ENCODE data around the gene ZNF778. TPM values are rescaled to one million over a fixed set of nuclear protein-coding genes. Genes with fewer than 3 reads are reported as not detected.
"Not testable (repeated sequence)": the region's sequence is repeated elsewhere in the genome, so short reads cannot be mapped to it uniquely, and the experiment has no call there.

The ZNF778 gene
- polyA plus RNA-seq, 1 donor, result 4.3 TPM

- H3K4me3 ChIP-seq (ENCODE audit: low read length), result peak overlapping the region; percentile 27
- H3K4me1 ChIP-seq (ENCODE audit: control insufficient read depth, insufficient read depth, low read length), result peaks cover 5% of the 10 kb centered on the region
- peak; percentile 65 to 80 for DNase-seq
- H3K36me3 ChIP-seq (ENCODE audit: control insufficient read depth, insufficient read depth, low read length), result no peaks in the 10 kb centered on the region
- H3K27me3 ChIP-seq (ENCODE audit: control insufficient read depth, insufficient read depth, low read length), result peaks cover 2% of the 10 kb centered on the region
- H3K27ac ChIP-seq (ENCODE audit: low read length), result no peak overlapping the region
- peaks cover 10% of the 10 kb centered on the region for H3K9me3 ChIP-seq (ENCODE audit: control insufficient read depth, low read depth, low read length)
- 20% methylated on average over 1 of the region's 78 CpGs for WGBS (ENCODE audit: insufficient coverage, low lambda C conversion rate)
These were observed 29.6 kb downstream of the ZNF778 start for GRCh38 chr16:89246903-89247733.

DNA sequence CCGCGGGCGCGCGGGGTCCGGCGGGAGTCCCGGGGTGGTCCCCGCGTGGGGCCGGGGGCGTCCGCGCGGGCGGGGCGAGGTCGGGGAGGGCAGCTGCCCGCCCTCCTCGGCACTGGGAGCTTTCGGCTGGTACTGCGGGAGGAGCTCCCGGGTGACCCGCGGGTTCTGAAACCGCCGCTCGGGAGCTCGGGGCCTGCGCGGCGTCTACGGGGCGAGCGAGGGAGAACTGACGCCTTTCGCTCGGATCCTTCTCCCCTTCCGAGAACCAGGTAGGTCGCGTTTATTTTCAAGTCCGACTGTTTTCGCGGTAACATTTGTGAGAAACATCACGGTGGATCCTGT lies 30.2 kb downstream of the ZNF778 start:
- H3K27me3 ChIP-seq (ENCODE audit: control insufficient read depth, insufficient read depth, low read length); H3K27ac ChIP-seq (ENCODE audit: low read length); DNase-seq; H3K9me3 ChIP-seq (ENCODE audit: control insufficient read depth, low read depth, low read length); H3K36me3 ChIP-seq (ENCODE audit: control insufficient read depth, insufficient read depth, low read length); H3K4me1 ChIP-seq (ENCODE audit: control insufficient read depth, insufficient read depth, low read length): not testable (repeated sequence)
- no CpG with 5 or more reads among the region's 45 CpGs for WGBS (ENCODE audit: insufficient coverage, low lambda C conversion rate)
- H3K4me3 ChIP-seq (ENCODE audit: low read length), result peak overlapping the region; percentile 33

DNA sequence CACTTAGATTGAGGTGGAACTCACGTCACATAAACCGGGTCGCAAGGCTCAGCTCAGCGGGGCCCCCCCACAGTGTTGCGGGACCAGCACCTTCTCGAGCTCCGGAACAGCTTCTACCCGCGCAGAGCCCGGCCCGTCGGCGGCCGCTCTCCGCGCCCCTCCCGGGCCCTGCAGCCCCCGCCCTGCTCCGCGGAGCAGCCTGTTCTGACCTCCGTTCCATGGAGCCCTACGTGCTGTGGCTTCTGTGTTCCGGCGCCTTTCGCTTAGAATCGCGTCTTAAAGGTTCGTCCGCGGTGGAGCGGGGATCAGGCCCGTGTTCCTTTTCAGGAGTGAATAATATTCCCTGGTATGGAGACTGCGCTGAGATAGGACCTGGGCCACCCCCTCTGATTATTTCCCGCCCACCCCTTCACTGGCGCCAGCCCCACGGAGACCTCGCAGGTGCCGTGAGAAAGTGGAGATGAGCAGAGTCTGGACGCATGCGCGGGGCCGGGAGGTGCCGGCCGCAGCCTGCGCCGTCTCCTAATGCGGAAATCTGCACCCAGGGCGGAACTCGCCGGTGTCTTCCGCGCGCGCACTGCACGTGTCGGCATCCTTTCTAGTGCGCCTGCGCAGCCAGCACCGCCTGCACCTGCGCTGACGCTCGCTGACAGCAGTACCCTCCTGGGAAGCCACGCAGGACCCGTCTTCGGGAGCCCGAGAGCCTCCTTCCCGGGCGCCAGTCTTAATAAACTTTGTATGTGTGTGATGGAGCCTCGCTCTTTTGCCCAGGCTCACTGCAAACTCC lies 30.9 kb downstream of the ZNF778 start:
- WGBS (ENCODE audit: insufficient coverage, low lambda C conversion rate), result no CpG with 5 or more reads among the region's 69 CpGs
- H3K36me3 ChIP-seq (ENCODE audit: control insufficient read depth, insufficient read depth, low read length), result no peaks in the 10 kb centered on the region
- H3K4me1 ChIP-seq (ENCODE audit: control insufficient read depth, insufficient read depth, low read length), result peaks cover 5% of the 10 kb centered on the region
- no peak overlapping the region for H3K27ac ChIP-seq (ENCODE audit: low read length)
- peaks cover 10% of the 10 kb centered on the region for H3K9me3 ChIP-seq (ENCODE audit: control insufficient read depth, low read depth, low read length)
- DNase-seq, result no peak
- H3K4me3 ChIP-seq (ENCODE audit: low read length), result peak overlapping the region; percentile 33
- H3K27me3 ChIP-seq (ENCODE audit: control insufficient read depth, insufficient read depth, low read length), result peaks cover 2% of the 10 kb centered on the region

GRCh38 chr16:89253548-89254287 lies 36.2 kb downstream of the ZNF778 start:
- H3K9me3 ChIP-seq (ENCODE audit: control insufficient read depth, low read depth, low read length), result peaks cover 11% of the 10 kb centered on the region
- peaks cover 15% of the 10 kb centered on the region for H3K27me3 ChIP-seq (ENCODE audit: control insufficient read depth, insufficient read depth, low read length)
- DNase-seq, result no peak
- no peak overlapping the region for H3K27ac ChIP-seq (ENCODE audit: low read length)
- H3K36me3 ChIP-seq (ENCODE audit: control insufficient read depth, insufficient read depth, low read length), result no peaks in the 10 kb centered on the region
- no peaks in the 10 kb centered on the region for H3K4me1 ChIP-seq (ENCODE audit: control insufficient read depth, insufficient read depth, low read length)
- WGBS (ENCODE audit: insufficient coverage, low lambda C conversion rate), result no CpG with 5 or more reads among the region's 10 CpGs
- no peak overlapping the region for H3K4me3 ChIP-seq (ENCODE audit: low read length)

DNA sequence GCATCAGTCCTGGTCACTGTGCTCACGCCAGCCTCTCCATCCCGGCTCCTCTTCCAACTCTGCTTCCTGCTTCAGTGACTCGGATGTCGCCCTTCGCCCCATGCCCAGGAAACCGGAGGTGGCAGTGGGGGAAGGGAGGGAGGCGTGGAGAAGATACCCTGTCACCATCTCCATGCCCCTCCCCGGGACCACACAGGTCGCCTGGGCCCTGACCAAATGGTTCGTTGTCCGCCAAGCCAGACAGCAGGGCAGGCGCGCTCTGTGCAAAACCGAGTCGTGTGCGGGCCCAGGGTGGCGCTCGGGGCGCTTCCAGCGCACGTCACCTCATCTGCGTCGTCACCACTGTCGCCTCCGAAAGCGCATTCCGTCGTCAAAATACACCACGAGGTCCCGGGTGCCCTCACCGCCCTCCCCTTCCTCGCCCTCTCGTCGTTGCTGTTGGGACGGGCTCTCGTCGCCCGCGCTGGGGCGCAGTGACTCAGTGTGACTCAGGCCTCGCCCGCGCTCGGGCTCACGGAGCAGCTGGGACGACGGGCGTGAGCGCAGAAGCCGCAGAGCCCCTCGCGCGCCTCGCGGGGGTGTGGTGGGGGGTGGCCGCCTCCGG lies 39.2 kb downstream of the ZNF778 start:
- H3K4me3 ChIP-seq (ENCODE audit: low read length), result peak overlapping the region; percentile 37
- peaks cover 15% of the 10 kb centered on the region for H3K27me3 ChIP-seq (ENCODE audit: control insufficient read depth, insufficient read depth, low read length)
- DNase-seq, result peak; percentile 55 to 75
- H3K27ac ChIP-seq (ENCODE audit: low read length), result no peak overlapping the region
- no peaks in the 10 kb centered on the region for H3K4me1 ChIP-seq (ENCODE audit: control insufficient read depth, insufficient read depth, low read length)
- WGBS (ENCODE audit: insufficient coverage, low lambda C conversion rate), result no CpG with 5 or more reads among the region's 57 CpGs
- H3K36me3 ChIP-seq (ENCODE audit: control insufficient read depth, insufficient read depth, low read length), result no peaks in the 10 kb centered on the region
- H3K9me3 ChIP-seq (ENCODE audit: control insufficient read depth, low read depth, low read length), result peaks cover 8% of the 10 kb centered on the region

GRCh38 chr16:89257281-89257731 lies 39.8 kb downstream of the ZNF778 start:
- peaks cover 14% of the 10 kb centered on the region for H3K9me3 ChIP-seq (ENCODE audit: control insufficient read depth, low read depth, low read length)
- peak overlapping the region; percentile 25 for H3K4me3 ChIP-seq (ENCODE audit: low read length)
- no peak for DNase-seq
- WGBS (ENCODE audit: insufficient coverage, low lambda C conversion rate), result no CpG with 5 or more reads among the region's 44 CpGs
- no peak overlapping the region for H3K27ac ChIP-seq (ENCODE audit: low read length)
- H3K36me3 ChIP-seq (ENCODE audit: control insufficient read depth, insufficient read depth, low read length), result no peaks in the 10 kb centered on the region
- no peaks in the 10 kb centered on the region for H3K4me1 ChIP-seq (ENCODE audit: control insufficient read depth, insufficient read depth, low read length)
- peaks cover 15% of the 10 kb centered on the region for H3K27me3 ChIP-seq (ENCODE audit: control insufficient read depth, insufficient read depth, low read length)

DNA sequence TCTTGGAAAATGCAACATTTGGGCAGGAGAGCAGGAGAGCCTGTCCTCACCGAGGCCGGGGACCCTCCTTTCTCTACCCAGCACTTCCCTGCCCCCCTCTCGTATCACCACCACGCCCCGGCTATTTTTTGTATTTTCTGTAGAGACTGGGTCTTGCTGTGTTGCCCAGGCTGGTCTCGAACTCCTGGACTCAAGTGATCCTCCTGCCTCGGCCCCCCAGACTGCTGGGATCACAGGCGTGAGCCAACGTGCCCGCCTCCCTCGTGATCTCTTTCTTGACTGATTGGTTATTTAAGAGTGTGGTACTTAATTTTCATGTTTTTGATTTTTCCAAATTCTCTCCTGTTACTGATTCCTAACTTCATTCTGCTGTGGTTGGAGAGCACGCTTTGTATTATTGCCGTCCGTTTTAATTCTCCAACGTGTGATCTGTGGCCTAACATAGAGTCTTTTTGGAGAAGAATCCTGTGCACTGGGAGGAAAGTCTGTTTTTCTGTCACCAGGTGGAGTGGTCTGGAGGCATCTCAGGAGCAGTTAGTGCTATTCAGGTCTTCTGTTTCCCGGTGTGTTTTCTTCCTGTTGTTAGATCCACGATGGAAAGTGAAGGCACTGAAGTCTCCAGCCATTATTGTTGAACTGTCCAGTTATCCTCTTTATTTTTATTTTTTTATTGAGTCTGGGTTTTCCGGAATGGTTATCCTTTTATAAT lies 40.4 kb downstream of the ZNF778 start:
- no peak overlapping the region for H3K27ac ChIP-seq (ENCODE audit: low read length)
- H3K36me3 ChIP-seq (ENCODE audit: control insufficient read depth, insufficient read depth, low read length), result no peaks in the 10 kb centered on the region
- WGBS (ENCODE audit: insufficient coverage, low lambda C conversion rate), result 70% methylated on average over 2 of the region's 18 CpGs
- no peaks in the 10 kb centered on the region for H3K4me1 ChIP-seq (ENCODE audit: control insufficient read depth, insufficient read depth, low read length)
- peaks cover 20% of the 10 kb centered on the region for H3K9me3 ChIP-seq (ENCODE audit: control insufficient read depth, low read depth, low read length)
- DNase-seq, result no peak
- no peak overlapping the region for H3K4me3 ChIP-seq (ENCODE audit: low read length)
- H3K27me3 ChIP-seq (ENCODE audit: control insufficient read depth, insufficient read depth, low read length), result peaks cover 15% of the 10 kb centered on the region

DNA sequence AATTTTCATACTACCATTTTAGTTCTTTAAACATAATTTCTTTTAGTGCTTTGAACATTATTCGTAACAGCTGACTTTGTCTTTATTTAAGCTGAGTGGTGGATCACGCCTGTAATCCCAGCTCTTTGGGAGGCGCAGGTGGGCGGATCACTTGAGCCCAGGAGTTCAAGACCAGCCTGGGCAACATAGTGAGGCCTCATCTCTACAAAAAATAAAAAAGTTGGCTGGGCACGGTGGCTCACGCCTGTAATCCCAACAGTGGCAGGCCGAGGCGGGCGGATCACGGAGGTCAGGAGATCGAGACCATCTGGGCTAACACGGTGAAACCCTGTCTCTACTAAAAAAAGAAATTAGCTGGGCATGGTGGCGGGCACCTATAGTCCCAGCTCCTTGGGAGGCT lies 42.4 kb downstream of the ZNF778 start:
- not testable (repeated sequence) for H3K36me3 ChIP-seq (ENCODE audit: control insufficient read depth, insufficient read depth, low read length); H3K4me1 ChIP-seq (ENCODE audit: control insufficient read depth, insufficient read depth, low read length); DNase-seq; H3K27ac ChIP-seq (ENCODE audit: low read length); H3K4me3 ChIP-seq (ENCODE audit: low read length)
- Histone ChIP-seq H3K27me3 (ENCODE audit: control insufficient read depth, insufficient read depth, low read length) (peaks cover 15% of the 10 kb centered on the region), H3K9me3 (ENCODE audit: control insufficient read depth, low read depth, low read length) (peaks cover 23% of the 10 kb centered on the region)
- 100% methylated on average over 1 of the region's 13 CpGs for WGBS (ENCODE audit: insufficient coverage, low lambda C conversion rate)

- peaks cover 10% of the 10 kb centered on the region for H3K27me3 ChIP-seq (ENCODE audit: control insufficient read depth, insufficient read depth, low read length)
- H3K4me1 ChIP-seq (ENCODE audit: control insufficient read depth, insufficient read depth, low read length), result no peaks in the 10 kb centered on the region
- peak in 1 of 2 donors; percentile 39 for DNase-seq
- H3K9me3 ChIP-seq (ENCODE audit: control insufficient read depth, low read depth, low read length), result peaks cover 16% of the 10 kb centered on the region
- no CpG with 5 or more reads among the region's 30 CpGs for WGBS (ENCODE audit: insufficient coverage, low lambda C conversion rate)
- peaks cover 20% of the 10 kb centered on the region for H3K36me3 ChIP-seq (ENCODE audit: control insufficient read depth, insufficient read depth, low read length)
- no peak overlapping the region for H3K27ac ChIP-seq (ENCODE audit: low read length)
- no peak overlapping the region for H3K4me3 ChIP-seq (ENCODE audit: low read length)
These were observed 44.4 kb downstream of the ZNF778 start for GRCh38 chr16:89261691-89262563.
